Adrenal gland (tissue), 5 donors: Measurements from ENCODE around the gene CDCA7.
"Not testable (repeated sequence)": the region's sequence is repeated elsewhere in the genome, so short reads cannot be mapped to it uniquely, and the experiment has no call there.

Source experiments
- POLR2A ChIP-seq, 2 donors: fragments of 450-650 bp; IDR thresholded peaks; one replicate each; pipeline ENCODE4 v1.6.1; 2017; ENCODE audit warnings: antibody characterized with exemption in 2 of 2, mild to moderate bottlenecking in 2 of 2, moderate library complexity in 1 of 2
- TF ChIP-seq, protein P1 (sequence below), 6 experiments: fragments of 450-650 bp in 4 of 6; fragments of 200-600 bp in 2 of 6; sonication (generic) in 1 of 6; IDR thresholded peaks; 1 replicate in 5 of 6; 2 replicates in 1 of 6; pipeline versions ENCODE4 v1.5.1 to v1.8.0; 2016 to 2021; ENCODE audit warnings: antibody characterized with exemption in 6 of 6, mild to moderate bottlenecking in 2 of 6, moderate library complexity in 1 of 6
- donor health status: DM: no; HTN: no; CAD: no.

DNA sequence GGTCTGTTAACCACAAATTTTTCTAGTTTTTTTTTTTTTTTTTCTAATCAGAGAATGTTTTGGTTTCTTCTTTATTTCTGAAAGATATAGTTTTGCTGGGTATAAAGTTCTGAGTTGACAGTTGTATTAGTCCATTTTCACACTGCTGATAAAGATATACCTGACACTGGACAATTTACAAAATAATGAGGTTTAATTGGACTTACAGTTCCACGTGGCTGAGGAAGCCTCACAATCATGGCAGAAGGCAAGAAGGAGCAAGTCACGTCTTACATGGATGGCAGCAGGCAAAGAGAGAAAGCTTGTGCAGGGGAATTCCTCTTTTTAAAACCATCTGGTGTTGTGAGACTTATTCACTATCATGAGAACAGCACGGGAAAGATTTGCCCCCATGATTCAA lies 21.7 kb upstream of the CDCA7 start:
- not testable (repeated sequence) for TF ChIP-seq POLR2A (IDR thresholded peaks at IDR 0.05)
- TF ChIP-seq, protein P1, sequence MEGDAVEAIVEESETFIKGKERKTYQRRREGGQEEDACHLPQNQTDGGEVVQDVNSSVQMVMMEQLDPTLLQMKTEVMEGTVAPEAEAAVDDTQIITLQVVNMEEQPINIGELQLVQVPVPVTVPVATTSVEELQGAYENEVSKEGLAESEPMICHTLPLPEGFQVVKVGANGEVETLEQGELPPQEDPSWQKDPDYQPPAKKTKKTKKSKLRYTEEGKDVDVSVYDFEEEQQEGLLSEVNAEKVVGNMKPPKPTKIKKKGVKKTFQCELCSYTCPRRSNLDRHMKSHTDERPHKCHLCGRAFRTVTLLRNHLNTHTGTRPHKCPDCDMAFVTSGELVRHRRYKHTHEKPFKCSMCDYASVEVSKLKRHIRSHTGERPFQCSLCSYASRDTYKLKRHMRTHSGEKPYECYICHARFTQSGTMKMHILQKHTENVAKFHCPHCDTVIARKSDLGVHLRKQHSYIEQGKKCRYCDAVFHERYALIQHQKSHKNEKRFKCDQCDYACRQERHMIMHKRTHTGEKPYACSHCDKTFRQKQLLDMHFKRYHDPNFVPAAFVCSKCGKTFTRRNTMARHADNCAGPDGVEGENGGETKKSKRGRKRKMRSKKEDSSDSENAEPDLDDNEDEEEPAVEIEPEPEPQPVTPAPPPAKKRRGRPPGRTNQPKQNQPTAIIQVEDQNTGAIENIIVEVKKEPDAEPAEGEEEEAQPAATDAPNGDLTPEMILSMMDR (IDR thresholded peaks at IDR 0.05) = not testable (repeated sequence)
